ENCODE data around the gene ERC1.
"Not testable (repeated sequence)": the region's sequence is repeated elsewhere in the genome, so short reads cannot be mapped to it uniquely, and the experiment has no call there.

Gene ERC1

DNA sequence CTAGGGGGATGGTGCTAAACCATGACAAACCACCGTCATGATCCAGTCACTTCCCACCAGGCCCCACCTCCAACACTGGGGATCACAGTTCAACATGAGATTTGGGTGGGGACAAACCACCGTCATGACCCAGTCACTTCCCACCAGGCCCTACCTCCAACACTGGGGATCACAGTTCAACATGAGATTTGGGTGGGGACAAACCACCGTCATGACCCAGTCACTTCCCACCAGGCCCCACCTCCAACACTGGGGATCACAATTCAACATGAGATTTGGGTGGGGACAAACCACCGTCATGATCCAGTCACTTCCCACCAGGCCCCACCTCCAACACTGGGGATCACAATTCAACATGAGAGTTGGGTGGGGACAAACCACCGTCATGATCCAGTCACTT is 207.8 kb downstream of the ERC1 start:
- DNase-seq = not testable (repeated sequence)

DNA sequence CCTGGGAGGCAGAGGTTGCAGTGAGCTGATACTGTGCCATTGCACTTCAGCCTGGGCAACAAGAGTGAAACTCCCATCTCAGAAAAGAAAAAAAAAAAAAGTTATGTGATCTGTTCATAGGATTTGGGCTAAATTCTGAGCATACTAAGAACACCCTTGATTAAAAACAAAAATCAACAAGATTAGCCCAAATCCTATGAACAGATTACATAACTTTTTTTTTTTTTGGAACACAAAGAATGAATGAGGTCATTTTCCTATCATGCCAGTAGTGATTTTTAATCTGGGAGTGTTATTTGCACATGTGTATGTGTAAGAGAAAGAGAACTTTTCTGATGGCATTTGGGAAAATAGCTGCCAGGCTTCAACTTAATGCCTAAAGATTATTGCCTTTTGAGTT is 208.7 kb downstream of the ERC1 start:
- no peak for DNase-seq

DNA sequence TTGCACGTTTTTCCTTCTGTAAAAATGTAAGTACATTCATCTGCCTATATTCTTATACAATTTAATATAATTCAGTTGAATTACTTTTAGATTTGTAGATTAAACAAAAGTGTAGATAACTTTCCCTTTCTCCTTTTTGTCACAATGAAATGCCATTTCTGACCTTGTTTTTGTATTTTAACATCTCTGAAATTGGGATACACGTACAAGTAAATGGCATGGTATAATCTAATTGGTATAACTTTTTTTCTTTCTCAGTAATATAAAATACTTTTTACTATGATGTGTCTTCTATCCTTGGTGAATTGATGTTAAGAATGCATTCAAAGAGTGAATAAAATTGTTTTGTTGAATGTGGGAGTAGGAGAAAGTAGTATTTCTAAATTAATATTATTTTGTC is 210.0 kb downstream of the ERC1 start:
- no peak for DNase-seq

DNA sequence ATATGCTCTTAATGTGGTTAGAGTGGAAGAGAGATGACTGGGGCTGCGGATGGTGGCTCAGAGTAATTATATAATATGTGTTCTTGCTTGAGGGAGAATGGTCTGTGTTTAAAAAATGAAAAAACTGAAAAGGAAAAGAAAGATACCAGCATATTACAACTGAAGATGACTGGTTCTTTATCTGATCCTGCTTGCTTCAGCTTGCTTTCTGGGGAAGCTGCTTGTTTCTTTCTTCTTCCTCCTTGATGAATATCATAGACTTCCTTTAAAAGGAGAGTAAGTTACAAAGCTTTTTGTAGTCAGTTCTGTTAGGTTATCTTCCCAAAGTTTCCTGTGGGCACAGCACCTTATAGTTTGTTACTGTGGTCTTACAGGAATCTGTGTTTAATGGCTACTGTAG is 210.9 kb downstream of the ERC1 start:
- DNase-seq = no peak

DNA sequence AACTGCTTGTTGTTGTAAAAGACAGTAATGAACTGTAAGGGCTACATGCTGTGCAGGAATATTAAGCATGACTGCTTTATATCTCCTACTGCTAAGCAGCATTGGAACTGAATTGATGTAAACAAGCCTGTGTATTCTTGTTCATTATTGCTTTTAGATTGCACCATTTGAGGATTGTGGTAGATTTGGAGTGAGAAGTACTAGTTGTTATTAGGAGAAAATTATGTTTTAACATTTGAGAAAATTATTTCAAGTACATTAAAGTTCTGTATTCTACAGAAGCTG is 212.7 kb downstream of the ERC1 start:
- no peak for DNase-seq

DNA sequence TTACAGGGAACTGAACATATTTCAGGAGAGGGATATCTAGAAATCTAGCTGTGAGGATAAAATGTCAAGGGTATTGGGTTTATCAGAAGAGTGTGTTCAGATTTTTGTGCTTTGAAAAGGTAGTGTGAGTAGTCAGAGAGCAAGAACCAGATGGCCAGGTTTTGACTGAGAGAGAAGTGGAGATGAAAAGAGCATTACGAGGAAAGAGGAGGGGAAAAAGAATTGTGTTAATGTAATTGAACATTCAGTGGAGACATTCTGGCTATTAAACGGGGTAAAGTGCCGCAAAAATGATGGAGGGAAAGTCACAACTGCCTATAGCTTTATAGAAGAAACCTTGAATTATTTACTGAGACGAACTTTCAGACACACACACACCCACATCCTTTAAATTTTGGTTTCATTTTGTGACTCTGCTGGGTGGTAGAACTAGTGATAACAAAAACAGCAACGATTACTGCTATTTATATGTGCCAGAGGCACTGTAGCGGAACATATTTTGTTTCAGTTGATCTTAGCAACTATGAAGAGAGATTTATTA is 213.6 kb downstream of the ERC1 start:
- DNase-seq = no peak

DNA sequence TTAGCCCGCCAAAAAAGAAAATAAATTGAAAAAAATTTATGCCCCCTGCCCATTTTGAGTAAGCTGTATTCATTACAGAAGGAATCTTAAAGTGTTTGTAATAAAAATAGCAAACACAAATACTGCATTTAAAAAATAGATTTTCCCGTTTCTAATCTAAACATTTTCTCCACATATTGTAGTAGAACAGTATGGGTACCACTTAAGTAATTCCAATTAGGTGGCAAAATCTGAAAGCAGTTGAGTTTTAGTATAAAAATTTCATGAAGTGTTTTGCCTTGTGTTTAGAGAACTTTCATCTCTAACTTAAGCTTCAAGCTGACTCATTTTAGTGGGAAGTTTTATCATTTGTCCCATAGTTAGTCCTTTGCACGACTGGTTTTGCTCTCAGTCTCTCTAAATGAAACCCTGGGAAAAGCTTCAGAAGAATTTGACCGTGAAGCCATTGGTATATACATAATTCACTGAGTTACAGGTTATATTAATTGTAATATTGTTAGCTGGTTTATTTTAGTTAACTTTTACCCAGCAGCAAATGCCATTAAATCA is 214.6 kb downstream of the ERC1 start:
- DNase-seq = no peak

DNA sequence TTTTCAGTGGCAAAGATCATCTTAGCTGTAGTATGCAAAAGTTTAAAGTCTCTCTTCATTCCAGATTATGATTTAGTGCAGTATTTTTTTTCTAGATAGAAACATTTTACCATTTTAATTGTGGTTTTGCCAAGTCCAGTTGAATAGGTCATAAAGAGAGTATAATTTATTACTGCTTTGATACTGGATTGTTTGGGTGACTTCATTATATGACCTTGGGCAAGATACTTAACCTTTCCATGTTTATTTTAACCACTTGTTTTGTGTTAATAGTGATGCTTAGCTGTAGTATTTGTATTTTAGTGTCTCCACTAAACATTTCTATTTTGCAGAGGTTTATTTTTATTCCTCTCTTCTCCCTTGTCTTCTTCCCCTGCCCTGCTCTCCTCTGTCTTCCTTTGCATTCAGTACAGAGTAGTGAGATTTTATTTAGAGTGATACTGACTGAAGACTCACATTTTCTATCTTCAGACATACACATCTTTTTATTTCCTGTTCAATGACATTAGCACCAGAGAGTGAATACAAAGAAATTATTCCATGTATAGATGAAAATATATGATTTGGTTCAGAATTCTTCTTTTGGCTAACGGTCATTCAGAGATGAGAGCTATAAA is 215.2 kb downstream of the ERC1 start:
- DNase-seq = no peak

DNA sequence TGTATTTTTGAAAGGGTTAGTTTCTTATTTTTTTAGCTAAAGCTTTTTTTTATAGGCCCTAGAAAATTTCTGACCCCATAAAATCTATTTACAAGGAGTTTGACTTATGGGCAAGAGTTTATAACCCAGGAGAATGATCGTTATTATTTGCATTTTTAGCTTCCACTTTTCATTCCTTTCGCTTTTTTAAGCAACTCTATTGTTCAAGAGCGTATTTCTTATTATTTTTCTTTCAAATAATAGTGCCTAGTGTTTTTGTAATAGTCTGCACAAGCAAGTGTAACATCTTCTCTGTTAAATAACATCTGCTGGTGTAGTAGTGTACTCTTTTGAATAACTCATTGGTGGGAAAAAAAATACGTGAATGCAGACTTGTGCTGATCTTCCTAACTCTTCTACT is 216.3 kb downstream of the ERC1 start:
- DNase-seq = no peak

DNA sequence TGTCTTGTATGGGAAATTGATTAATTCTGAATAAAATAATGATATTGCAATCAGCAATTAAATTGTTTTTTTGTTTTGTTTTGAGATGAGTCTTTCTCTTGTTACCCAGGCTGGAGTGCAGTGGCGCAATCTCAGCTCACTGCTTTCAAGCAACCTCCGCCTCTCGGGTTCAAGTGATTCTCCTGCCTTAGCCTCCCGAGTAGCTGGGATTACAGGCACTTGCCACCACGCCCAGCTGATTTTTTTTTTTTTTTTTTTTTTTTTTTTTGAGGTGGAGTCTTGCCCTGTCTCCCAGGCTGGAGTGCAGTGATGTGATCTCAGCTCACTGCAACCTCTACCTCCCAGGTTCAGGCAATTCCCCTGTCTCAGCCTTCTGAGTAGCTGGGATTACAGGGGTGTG is 217.7 kb downstream of the ERC1 start:
- not testable (repeated sequence) for DNase-seq

DNA sequence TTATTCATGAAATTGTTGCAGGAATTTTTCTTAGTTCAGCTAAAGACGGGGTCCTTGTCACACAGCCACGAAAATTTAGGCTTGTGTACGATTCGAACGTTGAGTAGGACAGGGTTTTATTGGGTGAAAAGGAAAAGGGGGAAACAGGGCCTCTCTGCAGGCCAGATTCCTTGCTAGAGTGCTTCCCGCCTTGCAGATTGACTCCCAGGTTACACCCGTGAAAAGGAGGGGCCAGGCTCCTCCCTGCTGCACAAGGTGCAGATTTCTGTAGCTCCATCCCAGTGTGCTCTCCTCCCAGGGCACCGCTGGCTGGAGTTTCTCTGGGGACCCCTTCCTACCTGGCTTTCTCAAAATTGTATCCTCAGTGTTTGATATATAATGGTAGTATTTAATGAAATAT is 221.5 kb downstream of the ERC1 start:
- DNase-seq = no peak

DNA sequence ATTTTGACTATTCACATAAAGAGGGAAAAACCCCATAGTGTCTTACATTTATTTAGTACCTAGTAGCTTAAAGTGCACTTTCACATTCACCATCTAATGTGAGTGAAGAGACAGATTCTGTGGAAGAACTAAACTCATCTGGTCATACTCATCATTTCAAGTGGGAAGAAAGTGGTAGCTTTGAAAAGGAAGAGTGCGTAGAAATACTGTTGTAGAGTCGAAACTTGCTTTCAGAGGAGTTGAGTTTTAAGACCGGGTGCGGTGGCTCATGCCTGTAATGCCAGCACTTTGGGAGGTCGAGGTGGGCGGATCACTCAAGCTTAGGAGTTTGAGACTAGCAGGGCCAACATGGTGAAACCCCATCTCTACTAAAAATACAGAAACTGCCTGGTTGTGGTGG is 222.2 kb downstream of the ERC1 start:
- no peak for DNase-seq

DNA sequence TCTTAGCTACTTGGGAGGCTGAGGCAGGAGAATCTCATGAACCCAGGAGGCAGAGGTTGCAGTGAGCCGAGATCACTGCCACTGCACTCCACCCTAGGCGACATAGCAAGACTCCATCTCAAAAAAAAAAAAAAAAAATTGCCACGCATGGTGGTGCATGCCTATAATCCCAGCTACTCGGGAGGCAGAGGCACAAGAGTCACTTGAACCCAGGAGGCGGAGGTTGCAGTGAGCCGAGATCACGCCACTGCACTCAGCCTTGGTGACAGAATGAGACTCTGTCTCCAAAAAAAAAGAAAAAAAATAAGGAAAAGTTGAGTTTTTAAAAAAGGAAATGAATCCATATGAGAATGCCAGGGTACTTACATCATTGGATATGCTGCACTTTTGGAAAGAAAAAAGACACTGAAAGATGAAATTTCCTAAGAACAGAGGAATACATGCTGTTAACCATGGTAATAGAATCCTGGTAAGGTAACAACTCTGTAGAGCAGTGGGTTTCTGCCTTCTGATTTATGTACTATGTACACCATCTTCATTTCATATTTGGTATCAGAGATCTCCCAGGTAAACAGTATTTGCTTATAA is 222.7 kb downstream of the ERC1 start:
- no peak for DNase-seq

DNA sequence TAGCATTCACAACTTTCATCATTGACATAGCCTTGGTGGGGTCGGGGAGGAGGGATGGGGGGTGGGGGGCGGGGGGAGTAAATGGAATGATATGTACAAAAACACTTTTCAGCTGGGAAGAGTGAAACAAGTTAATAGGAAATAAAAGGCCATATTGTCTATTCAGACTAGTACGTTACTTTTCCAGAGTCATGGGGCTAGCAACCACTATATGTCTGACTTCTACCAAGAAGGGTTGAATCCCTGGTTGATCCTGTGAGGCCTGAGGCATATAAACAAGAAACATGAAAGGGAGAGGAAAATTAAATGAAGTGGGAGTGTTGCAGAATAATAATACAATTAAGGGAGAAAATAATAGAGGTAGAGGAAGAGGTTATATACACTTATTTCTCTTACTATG is 225.5 kb downstream of the ERC1 start:
- DNase-seq = no peak

DNA sequence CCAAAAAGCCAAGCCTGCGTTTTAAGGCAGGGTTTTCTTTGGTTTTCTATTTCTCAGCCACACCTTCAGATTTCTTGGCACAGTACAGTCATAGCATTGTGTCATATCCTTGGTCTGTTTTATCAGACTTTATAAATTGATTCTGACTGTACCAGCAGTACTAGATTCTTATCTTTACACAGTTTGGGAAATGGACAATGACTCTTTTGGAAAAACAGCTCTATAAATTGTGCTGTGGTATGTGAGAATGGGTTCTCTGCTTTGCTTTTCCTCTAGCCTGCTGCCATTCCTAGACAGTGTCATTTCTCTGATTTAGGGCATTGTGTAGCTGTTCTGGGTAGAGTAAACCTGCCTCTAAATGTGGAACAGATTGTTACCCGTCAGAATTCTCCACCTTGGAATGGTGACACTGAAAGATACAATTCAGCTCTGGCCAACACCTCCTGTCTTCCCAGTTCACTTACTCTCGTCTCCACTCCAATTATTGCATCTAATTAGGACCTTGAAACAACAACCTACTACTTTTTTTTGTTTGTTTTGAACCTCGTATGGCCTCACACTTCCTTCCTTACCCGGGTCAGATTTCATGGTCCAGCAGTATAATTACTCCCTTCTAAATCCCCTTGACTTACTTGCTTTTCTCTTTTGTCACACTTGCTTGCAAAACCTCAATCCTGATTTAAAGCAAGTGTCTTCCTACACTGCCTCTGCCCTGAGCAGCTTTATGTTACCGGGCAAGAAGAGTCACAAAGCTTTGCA is 226.3 kb downstream of the ERC1 start:
- DNase-seq = no peak

DNA sequence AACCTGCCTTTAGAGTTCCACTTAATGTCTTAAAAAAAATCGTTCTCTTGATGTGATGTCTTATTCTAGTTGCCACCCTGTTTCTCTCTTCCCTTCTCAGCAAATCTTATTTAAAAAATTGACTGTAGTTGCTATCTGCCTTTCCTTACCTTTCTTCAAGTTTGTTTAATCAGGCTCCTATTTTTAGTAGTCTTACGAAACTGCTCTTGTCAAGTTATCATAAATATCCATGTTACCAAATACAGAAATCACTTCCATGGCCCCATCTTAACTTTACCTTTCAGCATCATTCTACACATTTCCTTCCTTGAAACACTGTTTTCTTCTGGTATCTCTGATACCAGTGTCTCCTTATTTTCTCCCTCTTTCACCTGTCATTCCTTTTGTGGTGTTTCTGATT is 227.3 kb downstream of the ERC1 start:
- no peak for DNase-seq

DNA sequence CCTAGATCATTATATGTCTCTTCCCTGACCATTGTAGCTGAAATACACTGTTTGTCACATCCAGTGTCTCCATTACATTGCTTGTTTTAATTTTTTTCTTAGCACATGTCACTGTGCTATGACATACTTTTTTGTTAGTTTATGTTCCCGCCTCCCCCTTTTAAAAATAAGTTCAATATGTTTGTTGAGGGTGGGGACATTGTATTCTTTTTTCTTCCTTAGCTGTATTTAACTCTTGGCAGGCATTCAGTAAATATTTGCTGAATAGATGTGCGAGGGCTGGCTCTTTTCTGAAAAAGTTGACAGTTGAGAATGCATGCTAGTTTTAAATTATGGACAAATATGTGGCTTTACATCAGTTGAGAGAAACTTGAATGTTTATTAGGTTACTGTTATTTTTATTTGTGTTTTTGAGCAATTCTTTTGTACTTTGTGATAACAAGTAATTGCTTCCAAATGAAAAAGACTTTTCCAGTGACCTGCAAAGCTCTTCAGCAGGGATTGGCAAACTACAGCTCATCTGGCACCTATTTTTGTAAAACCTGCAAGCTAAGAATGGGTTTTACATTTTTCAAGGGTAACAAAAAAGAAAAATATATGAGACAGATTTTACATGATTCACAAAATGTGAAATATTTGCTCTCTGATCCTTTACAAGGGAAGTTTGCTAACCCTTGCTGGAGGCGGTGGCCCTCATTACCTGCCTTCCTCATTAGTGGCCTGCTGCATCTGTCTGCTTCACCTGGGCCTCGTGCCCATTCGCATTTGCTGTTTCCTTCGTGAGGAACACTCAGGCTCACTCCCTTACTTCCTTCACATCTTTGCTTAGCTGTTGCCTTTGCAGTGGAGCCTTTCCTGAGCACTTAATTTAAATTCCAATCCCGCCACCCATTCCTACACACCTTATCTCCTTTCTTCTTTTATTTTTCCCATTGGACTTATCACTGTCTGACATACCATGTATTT is 229.4 kb downstream of the ERC1 start:
- DNase-seq = no peak

DNA sequence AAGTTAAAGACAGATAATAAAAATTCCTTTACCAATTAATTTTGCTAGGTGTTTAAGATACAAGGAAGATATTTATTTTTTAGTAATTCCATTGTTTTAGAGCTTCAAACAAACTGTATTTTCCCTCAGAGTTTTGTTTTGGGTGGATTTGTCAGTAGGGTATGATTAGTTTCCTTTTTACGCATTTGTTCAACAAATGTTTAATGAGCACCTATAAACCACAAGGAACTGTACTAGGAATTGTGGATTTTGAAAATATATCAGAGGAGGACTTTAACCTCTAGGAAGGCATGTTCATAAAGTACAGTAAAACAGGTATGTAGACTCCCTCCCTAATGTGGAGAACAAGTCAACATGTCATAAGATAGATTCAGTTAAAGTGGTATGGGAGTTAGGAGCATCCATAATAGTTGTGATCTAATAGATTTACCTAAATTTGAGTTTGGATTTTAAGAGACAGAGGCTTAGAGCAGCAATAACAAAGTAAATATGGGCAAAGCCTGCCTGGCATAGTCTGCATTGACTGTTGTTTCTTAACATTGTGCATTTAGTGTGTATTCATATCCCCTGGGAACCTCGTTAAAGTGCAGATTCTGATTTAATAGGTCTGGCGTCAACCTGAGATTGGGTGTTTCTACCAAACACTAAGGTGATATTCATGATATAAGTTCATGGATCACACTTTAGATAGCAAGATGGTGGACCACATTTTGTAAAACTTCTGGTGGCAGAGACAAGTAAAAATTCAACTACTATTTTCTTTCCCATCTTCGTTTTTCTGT is 232.0 kb downstream of the ERC1 start:
- no peak for DNase-seq

DNA sequence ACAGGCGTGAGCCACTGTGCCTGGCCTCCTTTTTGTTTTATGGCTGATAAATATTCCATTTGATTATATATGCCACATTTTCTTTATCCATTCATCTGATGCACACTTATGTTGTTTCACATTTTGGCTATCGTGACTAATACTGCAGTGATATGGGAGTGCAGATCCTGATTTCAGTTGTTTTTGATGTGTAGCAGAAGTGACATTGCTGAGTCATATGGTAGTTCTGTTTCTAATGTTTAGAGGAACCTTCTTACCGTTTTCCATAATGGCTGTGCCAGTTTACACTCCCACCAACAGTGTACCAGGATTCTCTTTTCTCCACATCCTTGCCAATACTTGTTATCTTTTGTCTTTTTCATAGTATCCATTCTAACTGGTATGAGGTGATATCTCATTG is 235.9 kb downstream of the ERC1 start:
- DNase-seq = no peak

DNA sequence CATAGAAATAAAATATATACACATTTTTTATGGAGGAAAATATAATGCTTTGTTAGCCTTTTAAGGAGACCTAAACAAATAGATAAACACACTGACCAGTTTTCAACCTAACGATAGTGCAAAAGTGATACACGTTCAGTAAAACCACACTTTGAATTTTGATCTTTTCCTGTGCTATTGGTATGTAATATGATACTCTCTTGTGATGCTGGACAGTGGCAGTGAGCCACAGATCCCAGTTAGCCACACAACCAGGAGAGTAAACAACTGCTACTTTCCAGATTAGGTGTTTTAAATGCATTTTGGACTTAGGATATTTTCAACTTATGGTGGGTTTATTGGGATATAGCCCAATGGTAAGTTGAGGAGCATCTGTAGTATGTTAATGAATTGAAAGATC is 243.1 kb downstream of the ERC1 start:
- DNase-seq = no peak

DNA sequence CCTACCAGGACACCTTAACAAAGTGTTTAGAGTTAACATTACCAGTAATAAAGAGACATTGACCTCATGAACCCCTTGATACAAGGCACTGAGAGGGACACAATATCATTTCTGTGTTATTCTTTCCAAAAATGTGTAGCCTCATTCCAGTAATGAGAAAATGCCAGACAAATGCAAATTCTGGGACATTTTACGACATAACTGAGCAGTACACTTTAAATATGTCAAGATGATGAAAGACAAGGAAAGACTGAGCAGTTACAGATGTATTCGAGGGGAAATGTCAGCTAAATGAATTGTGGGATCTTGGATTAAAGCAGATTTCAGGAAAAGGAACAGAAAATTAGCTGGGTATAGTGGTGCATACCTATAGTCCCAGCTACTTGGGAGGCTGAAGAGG is 255.6 kb downstream of the ERC1 start:
- DNase-seq = no peak

DNA sequence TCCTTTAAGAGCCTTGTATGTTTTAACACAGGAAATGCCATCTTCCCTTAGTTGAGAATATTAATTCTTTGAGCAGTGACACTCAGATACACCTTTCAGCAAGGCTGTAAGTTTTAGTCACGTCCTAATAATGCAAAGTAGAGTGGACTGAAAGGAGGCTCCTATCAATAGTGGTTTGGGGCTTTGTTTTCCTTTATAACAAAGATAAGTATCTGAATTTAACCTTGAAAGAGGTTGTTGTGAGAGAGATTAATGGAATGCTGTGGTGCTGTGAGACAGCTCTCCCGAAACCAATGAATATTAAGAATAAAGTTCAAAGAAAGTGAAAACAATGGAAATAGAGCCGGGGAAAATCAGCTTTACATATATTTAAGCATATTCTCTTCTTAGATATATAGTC is 259.6 kb downstream of the ERC1 start:
- no peak for DNase-seq
